Urinary bladder (tissue), 4 donors: ENCODE measurements around the gene MRPL43. TPM values are rescaled to one million over a fixed set of nuclear protein-coding genes. Genes with fewer than 3 reads are reported as not detected.

Experiments
- DNase-seq: peaks from one replicate; pipeline ENCODE4 v3.0.0-alpha.2; 2015; ENCODE audit errors: extremely low spot score
- H3K27ac ChIP-seq: one replicate; pipeline ENCODE4 v1.5.1; 2013; ENCODE audit warnings: low read depth, mild to moderate bottlenecking, moderate library complexity
- H3K36me3 ChIP-seq: one replicate; pipeline ENCODE4 v1.6.1; 2013; ENCODE audit warnings: mild to moderate bottlenecking, moderate library complexity; ENCODE audit not compliant: insufficient read depth
- H3K4me1 ChIP-seq: one replicate; pipeline ENCODE4 v1.6.1; 2013; ENCODE audit warnings: mild to moderate bottlenecking, moderate library complexity; ENCODE audit not compliant: insufficient read depth
- H3K4me3 ChIP-seq: one replicate; pipeline ENCODE4 v1.5.1; 2013; ENCODE audit warnings: low read depth, low read length
- WGBS: extraction: QIAGEN DNeasy Blood & Tissue Kit; methylation state at CpG from one replicate; pipeline ENCODE4 v1.1.7; 2013; 5-methylcytosine and 5-hydroxymethylcytosine counted together
- polyA plus RNA-seq: library from polyadenylated mRNA; stranded (reverse); fragments of 200-250 nt; gene quantifications from one replicate; pipeline ENCODE4 v1.2.3, GENCODE V29; 2013
- total RNA-seq: library from RNA; depleted of rRNA; stranded (reverse); fragments of >200 nt; gene quantifications from one replicate; pipeline ENCODE4 v1.2.3, GENCODE V29; 2014
- donor health status: healthy with polysubstance abuse.
- donor health status: healthy.

MRPL43 gene
- total and polyA plus RNA-seq, 2 donors: 35.4 to 153 TPM

DNA sequence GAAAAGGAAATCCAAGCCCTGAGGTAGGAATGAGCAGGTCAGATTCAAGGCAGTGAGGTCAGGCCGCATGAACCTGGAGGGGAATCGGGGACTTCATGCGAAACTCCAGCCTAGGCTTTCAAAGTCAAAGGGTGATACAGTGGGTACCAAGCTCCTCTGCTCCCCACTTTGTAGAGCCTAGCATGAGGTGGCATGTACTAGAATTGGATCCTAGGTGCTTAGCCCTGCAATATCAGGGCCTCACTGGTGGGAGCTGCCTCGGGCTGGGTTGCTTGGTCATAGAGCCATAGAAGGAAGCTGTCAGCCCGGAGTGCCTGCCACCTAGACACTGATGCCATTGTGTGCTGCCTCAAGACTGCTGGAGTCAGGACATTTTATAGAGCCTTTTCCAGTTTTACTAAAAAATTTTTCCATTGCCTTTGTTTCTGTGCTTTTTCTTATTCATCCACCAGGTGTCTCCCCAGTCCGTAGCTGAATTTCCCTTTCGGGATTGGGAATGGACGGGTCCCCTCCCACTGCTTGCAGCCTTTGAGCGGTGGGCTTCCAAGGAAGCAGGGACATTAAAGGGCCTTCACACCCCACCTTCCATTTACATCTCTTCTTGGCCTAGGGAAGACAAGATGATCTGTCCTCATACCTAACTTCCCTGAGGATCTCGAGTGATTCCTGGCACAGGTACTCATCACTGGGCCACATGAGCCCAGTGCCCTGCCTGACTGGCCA lies 6.8 kb upstream of the MRPL43 start:
- H3K4me3 ChIP-seq: no peak overlapping the region
- WGBS: 48% methylated on average over 10 of the region's 10 CpGs
- no peaks in the 10 kb centered on the region for H3K36me3 ChIP-seq
- no peak for DNase-seq
- H3K27ac ChIP-seq: no peak overlapping the region
- H3K4me1 ChIP-seq: no peaks in the 10 kb centered on the region

DNA sequence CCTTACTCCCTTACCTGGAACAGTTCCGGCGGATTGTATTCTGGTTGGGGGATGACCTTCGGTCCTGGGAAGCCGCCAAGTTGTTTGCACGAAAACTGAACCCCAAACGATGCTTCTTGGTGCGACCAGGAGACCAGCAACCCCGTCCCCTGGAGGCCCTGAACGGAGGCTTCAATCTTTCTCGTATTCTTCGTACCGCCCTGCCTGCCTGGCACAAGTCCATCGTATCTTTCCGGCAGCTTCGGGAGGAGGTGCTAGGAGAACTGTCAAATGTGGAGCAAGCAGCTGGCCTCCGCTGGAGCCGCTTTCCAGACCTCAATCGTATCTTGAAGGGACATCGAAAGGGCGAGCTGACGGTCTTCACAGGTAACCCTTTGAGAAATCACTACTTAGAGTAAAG lies 1.8 kb upstream of the MRPL43 start:
- no peaks in the 10 kb centered on the region for H3K4me1 ChIP-seq
- whole genome bisulfite sequencing: 87% methylated on average over 21 of the region's 21 CpGs
- no peak for DNase-seq
- no peak overlapping the region for H3K27ac ChIP-seq
- H3K36me3 ChIP-seq: no peaks in the 10 kb centered on the region
- no peak overlapping the region for H3K4me3 ChIP-seq

DNA sequence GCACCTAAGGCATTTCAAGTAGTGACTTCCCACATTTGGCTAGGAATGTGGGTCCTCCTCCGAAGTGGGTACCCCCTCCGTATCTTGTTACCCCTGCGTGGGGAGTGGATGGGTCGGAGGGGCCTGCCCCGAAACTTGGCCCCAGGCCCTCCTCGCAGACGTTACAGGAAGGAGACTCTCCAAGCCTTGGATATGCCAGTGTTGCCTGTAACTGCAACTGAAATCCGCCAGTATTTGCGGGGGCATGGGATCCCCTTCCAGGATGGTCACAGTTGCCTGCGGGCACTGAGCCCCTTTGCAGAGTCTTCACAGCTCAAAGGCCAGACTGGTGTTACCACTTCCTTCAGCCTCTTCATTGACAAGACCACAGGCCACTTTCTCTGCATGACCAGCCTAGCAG lies 869 bp upstream of the MRPL43 start:
- WGBS: 63% methylated on average over 10 of the region's 10 CpGs
- Histone ChIP-seq H3K4me3 (no peak overlapping the region), H3K36me3 (no peaks in the 10 kb centered on the region), H3K4me1 (no peaks in the 10 kb centered on the region), H3K27ac (no peak overlapping the region)
- DNase-seq: no peak

GRCh38 chr10:100987685-100988049 lies 370 bp upstream of the MRPL43 start:
- Histone ChIP-seq H3K27ac (no peak overlapping the region), H3K4me1 (no peaks in the 10 kb centered on the region), H3K4me3 (peak overlapping the region; percentile 79), H3K36me3 (no peaks in the 10 kb centered on the region)
- WGBS: 1% methylated on average over 15 of the region's 15 CpGs
- no peak for DNase-seq

GRCh38 chr10:100986623-100986951 lies 710 bp downstream of the MRPL43 start:
- Histone ChIP-seq H3K4me3 (peak overlapping the region; percentile 79), H3K36me3 (no peaks in the 10 kb centered on the region), H3K4me1 (no peaks in the 10 kb centered on the region), H3K27ac (no peak overlapping the region)
- DNase-seq: no peak
- WGBS: 18% methylated on average over 17 of the region's 17 CpGs

DNA sequence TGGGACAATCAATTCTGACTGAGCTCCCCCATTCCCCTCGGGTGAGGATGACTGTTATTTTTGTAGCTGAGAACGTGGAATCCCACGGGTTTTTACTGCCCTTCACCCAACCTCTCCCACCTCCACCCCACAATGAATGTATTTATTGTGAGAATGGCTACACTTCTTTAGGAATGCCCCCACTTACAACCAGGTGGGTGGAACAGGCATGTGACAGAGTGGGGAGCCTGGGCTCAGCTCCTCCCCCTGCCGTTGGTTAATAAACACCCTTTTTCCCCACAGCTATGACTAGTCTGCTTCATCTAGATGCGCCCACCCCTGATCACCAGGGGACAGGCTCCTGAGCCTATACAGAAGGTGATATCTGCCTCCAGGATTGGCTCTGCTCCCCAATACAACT lies 2.0 kb downstream of the MRPL43 start:
- DNase-seq: no peak
- H3K4me1 ChIP-seq: no peaks in the 10 kb centered on the region
- WGBS: 75% methylated on average over 5 of the region's 5 CpGs

GRCh38 chr10:100984672-100985177 lies 2.6 kb downstream of the MRPL43 start:
- no peaks in the 10 kb centered on the region for H3K4me1 ChIP-seq
- no peak overlapping the region for H3K27ac ChIP-seq
- no peaks in the 10 kb centered on the region for H3K36me3 ChIP-seq
- 70% methylated on average over 2 of the region's 2 CpGs for WGBS
- no peak for DNase-seq
- no peak overlapping the region for H3K4me3 ChIP-seq

More for the DNA sequence above, 2.0 kb downstream of the MRPL43 start:
- Histone ChIP-seq H3K36me3 (no peaks in the 10 kb centered on the region), H3K4me3 (no peak overlapping the region), H3K27ac (no peak overlapping the region)

DNA sequence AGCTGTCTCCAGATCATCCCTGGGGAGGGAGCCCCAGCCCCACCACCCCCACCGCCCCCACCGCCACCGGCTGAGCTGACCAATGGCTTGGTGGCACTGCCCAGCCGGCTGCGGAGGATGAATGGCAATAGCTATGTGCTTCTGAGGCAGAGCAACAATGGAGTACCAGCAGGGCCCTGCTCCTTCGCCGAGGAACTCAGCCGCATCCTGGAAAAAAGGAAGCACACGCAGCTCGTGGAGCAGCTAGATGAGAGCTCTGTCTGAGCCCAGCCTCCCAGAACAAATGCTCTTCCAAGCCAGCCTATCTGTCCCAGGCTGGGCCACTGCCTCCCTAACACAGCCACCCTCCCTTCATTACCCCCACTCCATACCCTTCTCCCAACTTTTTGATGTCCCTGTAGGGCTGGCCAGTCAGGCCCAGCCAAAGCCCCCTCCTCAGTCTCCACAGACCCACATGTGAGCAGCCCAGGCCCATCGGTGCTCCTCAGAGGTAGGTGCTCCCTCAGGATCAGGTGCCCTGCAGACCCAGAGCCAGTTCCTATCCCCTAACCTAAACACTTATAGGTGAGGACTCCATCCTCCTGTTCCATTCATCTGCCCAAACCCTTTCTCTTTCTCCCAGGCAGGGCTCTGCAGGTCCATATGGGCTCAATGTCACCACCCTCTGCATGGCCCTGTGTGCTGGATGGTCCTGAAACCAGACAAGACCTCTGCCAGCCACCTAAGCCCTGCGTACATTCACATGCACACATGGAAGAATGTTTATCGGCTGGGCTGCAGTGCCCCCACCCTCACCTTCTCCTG lies 3.2 kb downstream of the MRPL43 start:
- no peak for DNase-seq
- WGBS: 82% methylated on average over 13 of the region's 13 CpGs
- Histone ChIP-seq H3K4me1 (no peaks in the 10 kb centered on the region), H3K36me3 (no peaks in the 10 kb centered on the region), H3K4me3 (no peak overlapping the region), H3K27ac (no peak overlapping the region)

DNA sequence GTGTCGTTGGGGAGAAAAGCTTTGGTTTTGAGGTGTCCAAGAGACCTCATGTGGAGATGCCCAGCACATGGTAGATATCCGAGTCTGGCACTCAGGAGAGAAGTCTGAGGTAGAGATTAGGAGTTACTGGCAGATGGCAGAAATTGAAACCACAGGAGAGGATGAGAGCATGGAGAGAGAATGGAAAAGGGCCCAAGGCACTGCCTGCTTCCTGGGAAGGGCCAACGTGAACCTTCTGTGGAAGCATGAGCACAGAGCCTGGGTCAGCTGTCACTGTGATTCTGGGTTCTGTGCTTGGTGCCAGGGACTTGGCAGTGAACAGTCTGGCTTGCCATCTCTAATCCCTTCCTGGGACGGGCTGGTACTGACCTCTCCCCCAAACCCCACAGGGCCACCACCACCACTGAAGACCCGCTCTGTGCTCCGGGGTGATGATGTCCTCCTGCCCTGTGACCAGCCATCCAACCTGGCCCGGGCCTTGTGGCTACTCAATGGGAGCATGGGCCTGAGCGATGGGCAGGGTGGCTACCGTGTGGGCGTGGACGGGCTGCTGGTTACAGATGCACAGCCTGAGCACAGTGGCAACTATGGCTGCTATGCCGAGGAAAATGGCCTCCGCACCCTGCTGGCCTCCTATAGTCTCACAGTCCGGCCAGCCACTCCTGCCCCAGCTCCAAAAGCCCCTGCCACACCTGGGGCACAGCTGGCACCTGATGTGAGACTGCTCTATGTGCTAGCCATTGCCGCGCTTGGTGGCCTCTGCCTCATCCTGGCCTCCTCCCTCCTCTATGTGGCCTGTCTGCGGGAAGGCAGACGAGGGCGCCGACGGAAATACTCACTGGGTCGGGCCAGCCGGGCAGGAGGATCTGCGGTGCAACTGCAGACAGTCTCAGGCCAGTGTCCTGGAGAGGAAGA lies 4.1 kb downstream of the MRPL43 start:
- Histone ChIP-seq H3K36me3 (no peaks in the 10 kb centered on the region), H3K4me1 (no peaks in the 10 kb centered on the region), H3K27ac (no peak overlapping the region), H3K4me3 (no peak overlapping the region)
- DNase-seq: no peak
- WGBS: 87% methylated on average over 24 of the region's 24 CpGs

DNA sequence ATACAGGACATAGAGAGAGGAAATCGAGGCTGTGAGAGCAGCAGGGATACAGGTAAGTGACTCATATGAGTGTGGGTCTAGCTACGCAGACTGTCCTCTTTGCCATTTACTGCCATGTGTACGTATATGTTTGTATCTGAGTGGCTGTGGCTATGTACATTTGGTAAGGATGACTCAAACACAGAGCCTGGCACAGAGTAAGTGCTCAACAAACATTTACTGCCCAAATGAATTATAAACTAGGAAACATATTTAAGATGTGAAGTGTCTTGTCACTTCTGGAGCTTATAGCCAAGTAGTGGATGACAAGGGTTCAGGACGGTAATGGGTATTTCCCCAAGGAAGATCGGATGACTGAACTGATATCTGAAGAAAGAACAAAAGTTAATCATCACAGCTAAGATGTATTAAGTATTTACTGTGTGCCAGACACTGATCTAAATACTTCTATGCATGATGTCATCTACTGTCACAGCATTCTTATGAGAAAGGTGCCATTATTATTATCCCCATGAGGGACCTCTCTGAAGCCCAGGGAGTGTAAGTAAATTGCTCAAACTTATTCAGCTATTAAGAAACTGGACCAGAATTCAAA lies 6.0 kb downstream of the MRPL43 start:
- Histone ChIP-seq H3K4me1 (no peaks in the 10 kb centered on the region), H3K36me3 (no peaks in the 10 kb centered on the region), H3K27ac (no peak overlapping the region), H3K4me3 (no peak overlapping the region)
- no peak for DNase-seq
- WGBS: 88% methylated on average over 5 of the region's 5 CpGs

- DNase-seq: no peak
- Histone ChIP-seq H3K27ac (no peak overlapping the region), H3K36me3 (no peaks in the 10 kb centered on the region), H3K4me3 (no peak overlapping the region), H3K4me1 (no peaks in the 10 kb centered on the region)
- 94% methylated on average over 7 of the region's 7 CpGs for WGBS
These were observed 6.6 kb downstream of the MRPL43 start for GRCh38 chr10:100980711-100981110.

GRCh38 chr10:100980311-100980710 lies 7.0 kb downstream of the MRPL43 start:
- no peaks in the 10 kb centered on the region for H3K36me3 ChIP-seq
- no peak overlapping the region for H3K4me3 ChIP-seq
- WGBS: 85% methylated on average over 2 of the region's 2 CpGs
- H3K4me1 ChIP-seq: no peaks in the 10 kb centered on the region
- no peak for DNase-seq
- H3K27ac ChIP-seq: no peak overlapping the region

GRCh38 chr10:100979791-100980272 lies 7.5 kb downstream of the MRPL43 start:
- no peak overlapping the region for H3K27ac ChIP-seq
- 93% methylated on average over 16 of the region's 16 CpGs for WGBS
- H3K4me1 ChIP-seq: no peaks in the 10 kb centered on the region
- DNase-seq: no peak
- H3K4me3 ChIP-seq: no peak overlapping the region
- no peaks in the 10 kb centered on the region for H3K36me3 ChIP-seq
